Measurements from ENCODE around the gene DOCK1. TPM values are rescaled to one million over a fixed set of nuclear protein-coding genes. Genes with fewer than 3 reads are reported as not detected.

Gene DOCK1
- total RNA-seq, 2 experiments from 2014 or later = not detected

DNA sequence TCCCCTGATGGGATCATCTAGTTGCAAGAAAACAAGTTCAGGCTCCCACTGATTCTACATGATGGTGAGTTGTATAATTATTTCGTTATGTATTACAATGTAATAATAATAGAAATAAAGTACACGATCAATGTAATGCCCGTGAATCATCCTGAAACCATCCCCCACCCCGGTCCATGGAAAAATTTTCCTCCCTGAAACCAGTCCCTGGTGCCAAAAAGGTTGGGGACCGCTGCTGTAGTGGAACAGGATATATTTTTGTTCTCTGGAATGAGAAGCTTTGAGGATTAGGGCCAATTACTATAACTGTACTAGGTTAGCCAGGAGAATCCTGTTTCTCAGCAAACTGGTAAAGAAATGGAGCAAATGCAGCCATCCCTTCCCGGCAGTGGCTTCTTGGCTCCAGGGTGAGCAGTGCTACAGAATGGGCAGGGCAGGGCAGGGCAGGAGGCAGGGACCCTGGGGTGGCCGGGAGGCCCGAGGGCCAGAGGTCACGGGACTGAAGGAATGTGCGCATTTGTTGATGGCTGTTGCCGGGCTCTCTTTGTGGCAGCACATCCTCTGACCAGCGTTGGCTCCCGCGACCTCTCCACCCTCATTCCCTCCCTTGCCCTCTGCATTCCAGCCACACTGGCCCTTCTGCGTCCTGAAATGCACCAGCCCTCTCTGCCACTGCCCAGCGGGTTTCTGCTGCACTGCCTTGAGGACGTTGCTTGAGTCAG is 481.5 kb downstream of the DOCK1 start:
- DNase-seq = no peak
- no peaks in the 10 kb centered on the region for H3K4me1 ChIP-seq (ENCODE audit: insufficient read depth, low read length)
- no peak overlapping the region for H3K4me3 ChIP-seq (ENCODE audit: low read length)
- intact Hi-C loops (cut with DNase I, micrococcal nuclease) = no loop called here
- H3K27me3 Mint-ChIP-seq = no peaks in the 10 kb centered on the region
- H3K27ac Mint-ChIP-seq = no peak overlapping the region
- H3K36me3 ChIP-seq (ENCODE audit: insufficient read depth, low read length) = no peaks in the 10 kb centered on the region
- no peaks in the 10 kb centered on the region for H3K9me3 Mint-ChIP-seq
- no peak for TF ChIP-seq CTCF (IDR thresholded peaks at IDR 0.05)
- H3K4me3 Mint-ChIP-seq = no peak overlapping the region
- ChIA-PET CTCF (no interaction called here), POLR2A (no interaction called here)
- no peak overlapping the region for H3K27ac ChIP-seq (ENCODE audit: low read depth in 1 of 2, low read length in 2 of 2)
- no peak for ATAC-seq (ENCODE audit: poor library complexity)
- H3K9me3 ChIP-seq (ENCODE audit: control insufficient read depth in 1 of 2, insufficient read depth in 1 of 2, low read length in 2 of 2) = peaks cover 0 to 12% of the 10 kb centered on the region in 2 experiments
- H3K4me1 Mint-ChIP-seq (ENCODE audit: low read depth) = no peaks in the 10 kb centered on the region
- H3K27me3 ChIP-seq (ENCODE audit: control insufficient read depth in 1 of 2, insufficient read depth in 2 of 2, low read length in 2 of 2) = no peaks in the 10 kb centered on the region
- no peaks in the 10 kb centered on the region for H3K36me3 Mint-ChIP-seq (ENCODE audit: low read depth)

DNA sequence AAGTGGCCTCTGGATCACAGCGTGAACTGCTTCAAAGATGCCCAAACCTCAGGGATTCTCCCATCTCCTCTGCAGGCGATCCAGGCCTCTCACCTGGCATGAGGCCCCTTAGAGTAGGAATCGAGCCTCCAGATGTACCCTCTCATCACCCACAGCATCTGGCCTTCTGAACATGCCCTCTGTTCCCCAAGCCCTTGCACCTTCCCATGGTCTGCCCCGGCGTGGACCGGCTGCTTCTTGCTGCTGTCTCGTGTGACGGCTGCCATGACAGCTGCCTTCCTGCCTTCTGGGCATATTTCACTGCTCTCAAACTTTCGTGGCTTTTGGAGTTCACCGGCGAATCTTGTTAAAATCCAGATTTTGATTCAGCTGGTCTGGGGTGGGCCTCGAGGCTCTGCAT is 486.6 kb downstream of the DOCK1 start:
- Mint-ChIP-seq H3K27ac (no peak overlapping the region), H3K4me3 (no peak overlapping the region), H3K9me3 (no peaks in the 10 kb centered on the region), H3K36me3 (ENCODE audit: low read depth) (no peaks in the 10 kb centered on the region), H3K27me3 (no peaks in the 10 kb centered on the region), H3K4me1 (ENCODE audit: low read depth) (no peaks in the 10 kb centered on the region)
- CTCF ChIA-PET = no interaction called here
- intact Hi-C loops (cut with DNase I, micrococcal nuclease) = no loop called here
- H3K36me3 ChIP-seq (ENCODE audit: insufficient read depth, low read length) = no peaks in the 10 kb centered on the region
- no peak for ATAC-seq (ENCODE audit: poor library complexity)
- H3K4me1 ChIP-seq (ENCODE audit: insufficient read depth, low read length) = no peaks in the 10 kb centered on the region
- H3K27me3 ChIP-seq (ENCODE audit: control insufficient read depth in 1 of 2, insufficient read depth in 2 of 2, low read length in 2 of 2) = no peaks in the 10 kb centered on the region
- H3K27ac ChIP-seq (ENCODE audit: low read depth in 1 of 2, low read length in 2 of 2) = no peak overlapping the region
- no peak for DNase-seq
- no peak for TF ChIP-seq CTCF (IDR thresholded peaks at IDR 0.05)
- POLR2A ChIA-PET = no interaction called here
- H3K9me3 ChIP-seq (ENCODE audit: control insufficient read depth in 1 of 2, insufficient read depth in 1 of 2, low read length in 2 of 2) = peaks cover 0 to 8% of the 10 kb centered on the region in 2 experiments
- no peak overlapping the region for H3K4me3 ChIP-seq (ENCODE audit: low read length)

GRCh38 chr10:127392351-127393235 is 487.4 kb downstream of the DOCK1 start:
- Mint-ChIP-seq H3K4me1 (ENCODE audit: low read depth) (no peaks in the 10 kb centered on the region), H3K9me3 (no peaks in the 10 kb centered on the region), H3K36me3 (ENCODE audit: low read depth) (no peaks in the 10 kb centered on the region), H3K27ac (no peak overlapping the region), H3K27me3 (no peaks in the 10 kb centered on the region), H3K4me3 (no peak overlapping the region)
- Histone ChIP-seq H3K27me3 (ENCODE audit: control insufficient read depth in 1 of 2, insufficient read depth in 2 of 2, low read length in 2 of 2) (no peaks in the 10 kb centered on the region), H3K27ac (ENCODE audit: low read depth in 1 of 2, low read length in 2 of 2) (no peak overlapping the region), H3K4me1 (ENCODE audit: insufficient read depth, low read length) (no peaks in the 10 kb centered on the region), H3K9me3 (ENCODE audit: control insufficient read depth in 1 of 2, insufficient read depth in 1 of 2, low read length in 2 of 2) (peaks cover 0 to 5% of the 10 kb centered on the region in 2 experiments), H3K4me3 (ENCODE audit: low read length) (no peak overlapping the region), H3K36me3 (ENCODE audit: insufficient read depth, low read length) (no peaks in the 10 kb centered on the region)
- intact Hi-C loops (cut with DNase I, micrococcal nuclease) = no loop called here
- ChIA-PET CTCF (no interaction called here), POLR2A (no interaction called here)
- DNase-seq = no peak
- no peak for ATAC-seq (ENCODE audit: poor library complexity)
- no peak for TF ChIP-seq CTCF (IDR thresholded peaks at IDR 0.05)
